T47D (cell line): ENCODE data around the gene SMAD7.

Source experiments
- DNase-seq, 2 experiments: peaks; one replicate each; pipeline versions ENCODE4 v3.0.0 to v3.0.0-alpha.2; 2011 to 2012; ENCODE audit warnings: low read depth in 1 of 2, low spot score in 1 of 2
- JUND ChIP-seq: IDR thresholded peaks from 2 replicates; pipeline ENCODE4 v1.6.1; 2012; ENCODE audit warnings: low read depth
- in situ Hi-C: cut with HindIII; loops from 2 replicates; pipeline ENCODE4 v1.10.0; 2016; ENCODE audit warnings: low sequenced_read_pairs, low pct_unique_long_range_greater_than_20kb

The SMAD7 gene

DNA sequence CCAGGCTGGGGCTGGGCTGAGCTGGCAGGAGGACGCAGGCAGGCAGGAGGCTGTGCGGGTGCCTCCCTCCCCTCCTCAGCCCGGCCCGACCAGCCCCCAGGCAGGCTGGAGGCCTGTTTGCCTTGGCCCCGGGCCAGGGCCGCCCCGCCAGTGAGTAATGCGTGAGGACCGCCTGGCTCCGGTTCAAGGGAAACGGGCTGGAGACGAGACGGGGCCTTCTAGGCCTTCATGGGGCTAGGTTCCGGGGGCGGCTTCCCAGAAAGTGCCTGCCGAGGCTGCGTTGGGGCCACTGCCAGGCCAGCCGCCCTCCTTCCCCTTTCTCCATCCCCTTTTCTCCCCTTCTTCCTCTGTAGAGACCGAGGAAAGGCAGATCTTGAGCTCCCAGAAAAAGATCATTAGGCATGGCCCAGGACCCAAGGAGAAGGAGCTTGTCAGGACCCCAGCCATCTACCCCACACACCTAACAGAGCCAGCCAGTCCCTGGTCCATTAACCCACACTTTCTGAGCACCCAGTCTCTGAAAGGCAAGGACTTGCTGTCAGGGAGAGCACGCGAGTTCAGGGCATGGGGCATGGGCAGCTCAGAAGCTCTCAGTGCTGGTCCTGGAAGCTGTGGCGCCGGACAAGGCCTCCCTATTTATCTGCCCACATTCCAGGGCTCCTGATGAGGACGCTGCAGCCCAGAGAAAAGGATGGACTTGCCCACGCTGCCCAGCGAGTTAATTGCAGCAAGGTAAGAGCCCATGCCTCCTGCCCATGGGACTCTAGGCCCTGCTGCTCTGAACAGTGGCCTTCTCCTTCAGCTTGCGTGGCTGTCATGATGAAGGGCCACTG lies 48.5 kb downstream of the SMAD7 start:
- TF ChIP-seq JUND, result no peak
- DNase-seq, result no peak
- in situ Hi-C loops, result no loop called here

- DNase-seq, result no peak
- in situ Hi-C loops, result no loop called here
These were observed 49.4 kb downstream of the SMAD7 start for GRCh38 chr18:48901145-48902022.

GRCh38 chr18:48900469-48900868 lies 50.3 kb downstream of the SMAD7 start:
- no peak for DNase-seq
- no peak for TF ChIP-seq JUND
- in situ Hi-C loops, result no loop called here

More at GRCh38 chr18:48901145-48902022, 49.4 kb downstream of the SMAD7 start:
- no peak for TF ChIP-seq JUND

DNA sequence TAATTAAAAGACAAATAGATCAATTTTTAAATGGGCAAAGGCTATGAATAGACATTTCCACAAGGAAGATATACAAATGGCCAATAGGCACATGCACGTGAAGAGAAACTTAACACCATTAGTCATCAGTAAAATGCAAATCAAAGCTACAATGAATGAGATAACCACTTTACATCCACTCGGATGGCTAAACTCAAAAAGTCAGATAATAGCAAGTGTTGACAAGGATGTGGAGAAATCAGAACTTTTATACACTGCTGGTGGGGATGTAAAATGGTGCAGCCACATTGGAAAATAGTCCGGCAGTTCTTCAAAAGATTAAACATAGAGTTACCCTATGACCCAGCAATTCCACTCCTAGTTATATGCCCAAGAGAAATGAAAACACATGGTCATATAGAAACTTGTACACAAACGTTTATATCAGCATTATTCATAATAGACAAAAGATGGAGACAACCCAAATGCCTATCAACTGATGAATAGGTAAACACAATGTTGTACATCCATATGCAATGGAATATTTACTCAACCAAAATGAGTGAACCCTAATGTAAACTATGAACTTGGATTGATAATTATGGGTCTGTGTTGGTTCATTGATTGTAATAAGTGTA lies 51.1 kb downstream of the SMAD7 start:
- in situ Hi-C loops, result no loop called here
- DNase-seq, result no peak
- TF ChIP-seq JUND, result no peak

DNA sequence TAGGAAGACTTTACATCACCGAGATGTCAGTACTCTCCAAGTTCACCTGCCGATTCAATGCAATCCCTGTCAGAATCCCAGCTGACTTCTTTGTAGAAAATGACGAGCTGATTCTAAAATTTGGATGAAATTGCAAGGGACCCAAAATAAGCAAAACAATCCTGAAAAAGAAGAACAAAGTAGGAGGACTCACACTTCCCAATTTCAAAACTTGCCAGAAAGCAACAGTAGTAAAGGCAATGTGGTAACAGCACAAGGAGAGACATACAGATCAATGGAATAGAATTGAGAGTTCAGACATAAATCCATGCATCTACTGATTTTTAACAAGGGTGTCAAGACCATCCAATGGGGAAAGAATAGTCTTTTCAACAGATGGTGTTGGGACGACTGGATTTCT lies 52.2 kb downstream of the SMAD7 start:
- TF ChIP-seq JUND, result no peak
- in situ Hi-C loops, result no loop called here
- DNase-seq, result no peak

DNA sequence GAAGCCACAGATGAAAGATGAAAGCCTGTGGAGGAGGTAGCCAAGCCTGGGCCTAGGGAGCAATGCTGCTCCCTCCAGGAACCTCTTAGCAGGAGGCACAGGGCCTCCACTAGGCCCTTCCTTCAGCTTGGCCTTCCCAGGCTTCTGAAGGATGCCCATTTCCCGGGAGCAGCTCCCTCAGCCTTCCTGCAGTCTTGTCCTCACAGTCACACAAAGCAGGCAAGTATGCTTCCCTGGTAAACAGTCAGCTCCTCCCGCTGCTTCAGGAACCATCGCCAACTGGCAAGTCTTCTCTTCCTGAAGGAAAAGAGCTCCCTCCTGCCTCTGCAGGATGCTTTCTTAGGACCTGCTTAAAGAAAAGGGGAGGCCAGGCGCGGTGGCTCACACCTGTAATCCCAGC lies 53.2 kb downstream of the SMAD7 start:
- no peak for DNase-seq
- in situ Hi-C loops, result no loop called here
- no peak for TF ChIP-seq JUND

GRCh38 chr18:48896875-48897511 lies 53.8 kb downstream of the SMAD7 start:
- in situ Hi-C loops, result no loop called here
- DNase-seq, result no peak

DNA sequence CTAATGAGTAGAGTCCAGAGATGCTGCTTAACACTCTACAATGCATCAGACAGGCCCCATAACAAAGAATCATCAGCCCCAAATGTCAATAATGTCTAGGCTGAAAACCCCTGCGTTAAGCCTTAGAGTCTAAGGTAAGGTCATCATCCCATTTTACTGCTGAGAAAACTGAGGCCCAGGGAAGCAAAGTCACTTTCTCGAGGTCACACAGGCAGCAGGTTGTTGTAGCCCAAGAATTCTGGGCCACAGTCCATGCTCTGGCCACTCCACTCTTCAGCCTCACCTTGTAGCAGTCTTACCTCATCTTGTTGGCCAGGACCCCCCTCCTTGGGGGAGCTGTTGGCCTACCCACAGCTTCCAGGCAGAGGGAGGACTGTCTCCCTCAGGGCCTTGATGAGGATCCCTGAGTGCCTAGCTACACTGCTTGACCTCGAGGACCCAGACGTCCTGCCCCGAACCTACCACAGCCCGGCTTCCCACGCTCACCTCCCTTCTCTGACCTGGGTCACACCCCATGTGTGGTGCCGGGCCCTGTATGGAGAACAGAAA lies 54.4 kb downstream of the SMAD7 start:
- in situ Hi-C loops, result no loop called here
- no peak for TF ChIP-seq JUND
- DNase-seq, result no peak

More at GRCh38 chr18:48896875-48897511, 53.8 kb downstream of the SMAD7 start:
- TF ChIP-seq JUND, result no peak

DNA sequence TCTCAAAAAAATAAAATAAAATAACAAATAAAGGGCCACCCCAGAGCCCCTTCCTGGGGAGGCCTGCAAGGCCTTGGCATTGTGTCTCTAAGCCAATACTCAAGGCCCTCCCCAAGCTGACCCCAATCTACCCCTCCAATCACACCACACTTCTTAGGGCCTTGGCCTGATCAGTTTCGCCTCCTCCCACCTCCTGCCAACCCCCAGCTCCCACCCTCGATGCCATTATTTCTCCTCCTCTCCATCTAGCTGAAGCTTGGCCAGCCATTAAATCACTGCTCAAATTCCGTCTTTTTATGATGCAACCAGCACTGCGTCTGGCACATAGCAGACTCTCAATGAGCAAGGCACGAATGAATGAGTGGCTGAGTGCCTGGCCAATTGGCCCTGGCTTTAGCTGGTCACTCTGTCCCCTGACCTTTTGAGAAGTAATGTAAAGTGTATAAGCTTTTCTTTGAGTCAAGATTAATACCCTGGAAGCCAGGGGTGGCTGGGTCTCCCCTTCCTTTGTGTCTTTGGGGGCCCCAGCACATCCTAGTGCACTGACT lies 55.9 kb downstream of the SMAD7 start:
- TF ChIP-seq JUND, result no peak
- in situ Hi-C loops, result no loop called here
- DNase-seq, result no peak

DNA sequence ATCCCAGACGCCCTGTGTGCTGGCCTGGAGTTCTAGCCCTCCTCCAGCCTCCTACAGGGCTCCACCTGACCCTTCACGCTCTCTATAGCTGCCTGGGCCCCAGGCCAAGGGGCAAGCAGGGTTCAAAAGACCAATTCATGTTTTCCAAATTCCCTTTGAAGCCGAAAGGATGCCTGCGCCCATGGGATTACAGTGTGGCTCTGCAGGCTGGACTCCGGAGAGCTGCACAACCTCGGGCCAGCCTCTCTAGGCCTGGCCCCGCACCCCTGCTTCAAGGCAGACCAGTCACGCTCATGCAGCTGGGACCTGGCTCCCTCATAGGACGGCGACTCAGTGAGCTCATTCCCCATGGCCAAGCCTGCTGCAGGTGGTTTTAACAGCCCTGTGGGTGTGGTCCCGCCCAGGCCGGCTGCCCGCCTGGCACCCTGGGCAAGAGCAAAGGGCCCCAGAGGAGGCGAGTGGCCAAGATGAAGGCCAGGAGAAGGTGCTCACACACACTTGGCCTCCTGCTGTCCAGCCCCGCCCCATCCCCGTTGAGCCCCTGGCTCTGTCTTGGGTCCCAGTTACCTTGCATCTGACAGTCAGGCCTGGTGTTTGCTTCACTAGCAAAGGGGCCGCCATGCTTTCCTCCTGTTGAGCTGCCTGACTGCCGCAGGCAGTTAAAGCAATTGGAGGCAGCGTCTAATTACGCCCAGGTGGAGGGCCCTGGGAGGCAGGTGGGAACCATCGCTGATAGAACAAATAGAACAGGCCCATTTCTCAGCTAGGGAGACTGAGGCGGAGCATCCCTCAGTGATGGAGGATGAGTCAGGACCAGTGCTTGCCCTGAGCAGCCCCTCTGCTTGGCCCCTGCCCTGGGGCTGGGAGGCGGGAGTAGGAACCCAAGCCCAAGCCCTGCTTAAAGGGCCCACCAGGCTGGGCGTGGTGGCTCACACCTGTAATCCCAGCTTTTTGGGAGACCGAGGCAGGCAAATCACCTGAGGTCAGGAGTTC lies 56.9 kb downstream of the SMAD7 start:
- in situ Hi-C loops, result no loop called here
- no peak for TF ChIP-seq JUND
- no peak for DNase-seq
